ENCODE data around the gene ME3.

Gene ME3

GRCh38 chr11:86718999-86719398, 46.6 kb upstream of the ME3 start:
- Histone ChIP-seq H3K27ac (no peak overlapping the region), H3K9ac (no peak overlapping the region), H3K4me3 (IDR thresholded peaks at IDR 0.05; ENCODE audit: insufficient read depth, low read depth, low read length) (no peak overlapping the region), H3K4me1 (ENCODE audit: low read depth, poor library complexity, severe bottlenecking) (no peaks in the 10 kb centered on the region), H4K20me1 (ENCODE audit: insufficient read depth) (no peaks in the 10 kb centered on the region), H3K4me2 (no peak overlapping the region), H3K27me3 (ENCODE audit: insufficient read depth, low read depth) (no peaks in the 10 kb centered on the region), H3K36me3 (ENCODE audit: insufficient read depth) (no peaks in the 10 kb centered on the region), H3K79me2 (ENCODE audit: insufficient read depth, low read depth) (no peaks in the 10 kb centered on the region), H2AFZ (ENCODE audit: low read depth) (no peak overlapping the region)
- no peak for TF ChIP-seq CTCF (conservative IDR thresholded peaks at IDR 0.05; ENCODE audit: low read depth, low read length)

- H3K79me2 ChIP-seq (ENCODE audit: insufficient read depth, low read depth) = no peaks in the 10 kb centered on the region
- no peaks in the 10 kb centered on the region for H3K4me1 ChIP-seq (ENCODE audit: low read depth, poor library complexity, severe bottlenecking)
- H3K27me3 ChIP-seq (ENCODE audit: insufficient read depth, low read depth) = no peaks in the 10 kb centered on the region
- H3K36me3 ChIP-seq (ENCODE audit: insufficient read depth) = no peaks in the 10 kb centered on the region
- H3K4me2 ChIP-seq = no peak overlapping the region
- H3K9ac ChIP-seq = no peak overlapping the region
- no peak overlapping the region for H3K4me3 ChIP-seq (IDR thresholded peaks at IDR 0.05; ENCODE audit: insufficient read depth, low read depth, low read length)
- TF ChIP-seq CTCF (conservative IDR thresholded peaks at IDR 0.05; ENCODE audit: low read depth, low read length) = no peak
- H4K20me1 ChIP-seq (ENCODE audit: insufficient read depth) = no peaks in the 10 kb centered on the region
- no peak overlapping the region for H2AFZ ChIP-seq (ENCODE audit: low read depth)
- no peak overlapping the region for H3K27ac ChIP-seq
Measured at GRCh38 chr11:86718521-86718920, 46.1 kb upstream of the ME3 start.

GRCh38 chr11:86717817-86718501, 45.5 kb upstream of the ME3 start:
- H3K79me2 ChIP-seq (ENCODE audit: insufficient read depth, low read depth) = no peaks in the 10 kb centered on the region
- H3K27me3 ChIP-seq (ENCODE audit: insufficient read depth, low read depth) = no peaks in the 10 kb centered on the region
- H3K4me3 ChIP-seq (IDR thresholded peaks at IDR 0.05; ENCODE audit: insufficient read depth, low read depth, low read length) = no peak overlapping the region
- H3K4me1 ChIP-seq (ENCODE audit: low read depth, poor library complexity, severe bottlenecking) = no peaks in the 10 kb centered on the region
- H3K4me2 ChIP-seq = no peak overlapping the region
- H2AFZ ChIP-seq (ENCODE audit: low read depth) = no peak overlapping the region
- no peak for TF ChIP-seq CTCF (conservative IDR thresholded peaks at IDR 0.05; ENCODE audit: low read depth, low read length)
- H4K20me1 ChIP-seq (ENCODE audit: insufficient read depth) = no peaks in the 10 kb centered on the region
- no peak overlapping the region for H3K9ac ChIP-seq
- no peak overlapping the region for H3K27ac ChIP-seq
- no peaks in the 10 kb centered on the region for H3K36me3 ChIP-seq (ENCODE audit: insufficient read depth)

GRCh38 chr11:86715611-86716010, 43.2 kb upstream of the ME3 start:
- Histone ChIP-seq H3K27me3 (ENCODE audit: insufficient read depth, low read depth) (no peaks in the 10 kb centered on the region), H3K9ac (no peak overlapping the region), H2AFZ (ENCODE audit: low read depth) (no peak overlapping the region), H3K36me3 (ENCODE audit: insufficient read depth) (no peaks in the 10 kb centered on the region), H4K20me1 (ENCODE audit: insufficient read depth) (no peaks in the 10 kb centered on the region), H3K4me3 (IDR thresholded peaks at IDR 0.05; ENCODE audit: insufficient read depth, low read depth, low read length) (no peak overlapping the region), H3K27ac (no peak overlapping the region), H3K4me1 (ENCODE audit: low read depth, poor library complexity, severe bottlenecking) (no peaks in the 10 kb centered on the region), H3K4me2 (no peak overlapping the region), H3K79me2 (ENCODE audit: insufficient read depth, low read depth) (no peaks in the 10 kb centered on the region)
- TF ChIP-seq CTCF (conservative IDR thresholded peaks at IDR 0.05; ENCODE audit: low read depth, low read length) = no peak
